Middle frontal gyrus (tissue), 1 donor: ENCODE measurements around the gene ACAP1.

Experiments
- DNase-seq: peaks from one replicate; pipeline ENCODE4 v3.0.0-alpha.2; 2015; ENCODE audit warnings: low spot score; ENCODE audit errors: extremely low spot score

Gene ACAP1

GRCh38 chr17:7384489-7385081 lies 48.3 kb downstream of the ACAP1 start:
- no peak for DNase-seq

GRCh38 chr17:7388856-7389255 lies 52.5 kb downstream of the ACAP1 start:
- no peak for DNase-seq

- no peak for DNase-seq
These were observed 53.9 kb downstream of the ACAP1 start for GRCh38 chr17:7389924-7390910.

- no peak for DNase-seq
These were observed 55.0 kb downstream of the ACAP1 start for GRCh38 chr17:7391307-7391706.

- no peak for DNase-seq
These were observed 56.6 kb downstream of the ACAP1 start for GRCh38 chr17:7392696-7393612.

GRCh38 chr17:7393613-7394451 lies 57.5 kb downstream of the ACAP1 start:
- no peak for DNase-seq

- DNase-seq = peak; percentile 57
These were observed 58.3 kb downstream of the ACAP1 start, which contains the start of gene PLSCR3 for GRCh38 chr17:7394452-7395191. TSS of gene PLSCR3 (minus strand) at chr17:7394525. CDS start at chr17:7394110, 415 bp downstream.

GRCh38 chr17:7396147-7396546 lies 59.8 kb downstream of the ACAP1 start:
- no peak for DNase-seq

- no peak for DNase-seq
These were observed 62.3 kb downstream of the ACAP1 start for GRCh38 chr17:7398612-7399011.
